ENCODE measurements around the gene KANSL1.
"Not testable (repeated sequence)": the region's sequence is repeated elsewhere in the genome, so short reads cannot be mapped to it uniquely, and the experiment has no call there.

The KANSL1 gene

DNA sequence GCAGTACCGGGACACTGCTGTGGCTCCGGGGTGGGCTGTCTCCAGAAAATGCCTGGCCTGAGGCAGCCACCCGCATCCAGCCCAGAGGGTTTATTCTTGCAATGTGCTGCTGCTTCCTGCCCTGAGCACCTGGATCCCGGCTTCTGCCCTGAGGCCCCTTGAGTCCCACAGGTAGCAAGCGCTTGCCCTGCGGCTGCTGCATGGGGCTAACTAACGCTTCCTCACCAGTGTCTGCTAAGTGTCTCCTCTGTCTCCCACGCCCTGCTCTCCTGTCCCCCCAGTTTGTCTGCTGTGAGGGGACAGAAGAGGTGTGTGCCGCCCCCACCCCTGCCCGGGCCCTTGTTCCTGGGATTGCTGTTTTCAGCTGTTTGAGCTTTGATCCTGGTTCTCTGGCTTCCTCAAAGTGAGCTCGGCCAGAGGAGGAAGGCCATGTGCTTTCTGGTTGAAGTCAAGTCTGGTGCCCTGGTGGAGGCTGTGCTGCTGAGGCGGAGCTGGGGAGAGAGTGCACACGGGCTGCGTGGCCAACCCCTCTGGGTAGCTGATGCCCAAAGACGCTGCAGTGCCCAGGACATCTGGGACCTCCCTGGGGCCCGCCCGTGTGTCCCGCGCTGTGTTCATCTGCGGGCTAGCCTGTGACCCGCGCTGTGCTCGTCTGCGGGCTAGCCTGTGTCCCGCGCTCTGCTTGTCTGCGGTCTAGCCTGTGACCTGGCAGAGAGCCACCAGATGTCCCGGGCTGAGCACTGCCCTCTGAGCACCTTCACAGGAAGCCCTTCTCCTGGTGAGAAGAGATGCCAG, 181.3 kb downstream of the KANSL1 start:
- no peak for DNase-seq

DNA sequence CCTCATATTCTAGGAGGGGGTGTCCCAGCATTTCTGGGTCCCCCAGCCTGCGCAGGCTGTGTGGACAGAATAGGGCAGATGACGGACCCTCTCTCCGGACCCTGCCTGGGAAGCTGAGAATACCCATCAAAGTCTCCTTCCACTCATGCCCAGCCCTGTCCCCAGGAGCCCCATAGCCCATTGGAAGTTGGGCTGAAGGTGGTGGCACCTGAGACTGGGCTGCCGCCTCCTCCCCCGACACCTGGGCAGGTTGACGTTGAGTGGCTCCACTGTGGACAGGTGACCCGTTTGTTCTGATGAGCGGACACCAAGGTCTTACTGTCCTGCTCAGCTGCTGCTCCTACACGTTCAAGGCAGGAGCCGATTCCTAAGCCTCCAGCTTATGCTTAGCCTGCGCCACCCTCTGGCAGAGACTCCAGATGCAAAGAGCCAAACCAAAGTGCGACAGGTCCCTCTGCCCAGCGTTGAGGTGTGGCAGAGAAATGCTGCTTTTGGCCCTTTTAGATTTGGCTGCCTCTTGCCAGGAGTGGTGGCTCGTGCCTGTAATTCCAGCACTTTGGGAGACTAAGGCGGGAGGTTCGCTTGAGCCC, 182.5 kb downstream of the KANSL1 start:
- DNase-seq, result no peak

DNA sequence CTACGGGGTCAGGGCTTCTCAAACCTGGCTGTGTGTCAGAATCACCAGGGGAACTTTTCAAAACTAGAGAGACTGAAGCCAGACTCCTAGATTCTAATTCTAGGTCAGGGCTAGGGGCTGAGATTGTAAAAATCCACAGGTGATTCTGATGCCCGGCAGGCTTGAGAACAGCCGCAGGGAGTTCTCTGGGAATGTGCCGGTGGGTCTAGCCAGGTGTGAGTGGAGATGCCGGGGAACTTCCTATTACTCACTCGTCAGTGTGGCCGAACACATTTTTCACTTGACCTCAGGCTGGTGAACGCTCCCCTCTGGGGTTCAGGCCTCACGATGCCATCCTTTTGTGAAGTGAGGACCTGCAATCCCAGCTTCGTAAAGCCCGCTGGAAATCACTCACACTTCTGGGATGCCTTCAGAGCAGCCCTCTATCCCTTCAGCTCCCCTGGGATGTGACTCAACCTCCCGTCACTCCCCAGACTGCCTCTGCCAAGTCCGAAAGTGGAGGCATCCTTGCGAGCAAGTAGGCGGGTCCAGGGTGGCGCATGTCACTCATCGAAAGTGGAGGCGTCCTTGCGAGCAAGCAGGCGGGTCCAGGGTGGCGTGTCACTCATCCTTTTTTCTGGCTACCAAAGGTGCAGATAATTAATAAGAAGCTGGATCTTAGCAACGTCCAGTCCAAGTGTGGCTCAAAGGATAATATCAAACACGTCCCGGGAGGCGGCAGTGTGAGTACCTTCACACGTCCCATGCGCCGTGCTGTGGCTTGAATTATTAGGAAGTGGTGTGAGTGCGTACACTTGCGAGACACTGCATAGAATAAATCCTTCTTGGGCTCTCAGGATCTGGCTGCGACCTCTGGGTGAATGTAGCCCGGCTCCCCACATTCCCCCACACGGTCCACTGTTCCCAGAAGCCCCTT, 183.3 kb downstream of the KANSL1 start:
- DNase-seq, result no peak

DNA sequence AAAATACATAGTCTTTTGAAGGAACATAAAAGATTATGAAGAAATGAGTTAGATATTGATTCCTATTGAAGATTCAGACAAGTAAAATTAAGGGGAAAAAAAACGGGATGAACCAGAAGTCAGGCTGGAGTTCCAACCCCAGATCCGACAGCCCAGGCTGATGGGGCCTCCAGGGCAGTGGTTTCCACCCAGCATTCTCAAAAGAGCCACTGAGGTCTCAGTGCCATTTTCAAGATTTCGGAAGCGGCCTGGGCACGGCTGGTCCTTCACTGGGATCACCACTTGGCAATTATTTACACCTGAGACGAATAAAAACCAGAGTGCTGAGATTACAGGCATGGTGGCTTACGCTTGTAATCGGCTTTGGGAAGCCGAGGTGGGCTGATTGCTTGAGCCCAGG, 184.6 kb downstream of the KANSL1 start:
- no peak for DNase-seq

DNA sequence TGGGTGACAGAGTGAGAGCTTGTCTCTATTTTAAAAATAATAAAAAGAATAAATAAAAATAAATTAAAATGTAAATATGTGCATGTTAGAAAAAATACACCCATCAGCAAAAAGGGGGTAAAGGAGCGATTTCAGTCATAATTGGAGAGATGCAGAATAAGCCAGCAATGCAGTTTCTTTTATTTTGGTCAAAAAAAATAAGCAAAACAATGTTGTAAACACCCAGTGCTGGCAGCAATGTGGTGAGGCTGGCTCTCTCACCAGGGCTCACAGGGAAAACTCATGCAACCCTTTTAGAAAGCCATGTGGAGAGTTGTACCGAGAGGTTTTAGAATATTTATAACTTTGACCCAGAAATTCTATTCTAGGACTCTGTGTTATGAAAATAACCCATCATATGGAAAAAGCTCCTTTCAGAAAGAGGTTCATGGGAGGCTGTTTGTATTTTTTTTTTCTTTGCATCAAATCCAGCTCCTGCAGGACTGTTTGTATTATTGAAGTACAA, 185.7 kb downstream of the KANSL1 start:
- no peak for DNase-seq

DNA sequence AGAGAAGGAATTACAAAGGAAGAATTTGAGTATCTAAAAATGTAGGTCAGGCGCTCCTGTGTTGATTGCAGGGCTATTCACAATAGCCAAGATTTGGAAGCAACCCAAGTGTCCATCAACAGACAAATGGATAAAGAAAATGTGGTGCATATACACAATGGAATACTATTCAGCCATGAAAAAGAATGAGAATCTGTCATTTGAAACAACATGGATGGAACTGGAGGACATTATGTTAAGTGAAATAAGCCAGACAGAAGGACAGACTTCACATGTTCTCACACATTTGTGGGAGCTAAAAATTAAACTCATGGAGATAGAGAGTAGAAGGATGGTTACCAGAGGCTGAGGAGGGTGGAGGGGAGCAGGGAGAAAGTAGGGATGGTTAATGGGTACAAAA, 187.1 kb downstream of the KANSL1 start:
- DNase-seq, result not testable (repeated sequence)

DNA sequence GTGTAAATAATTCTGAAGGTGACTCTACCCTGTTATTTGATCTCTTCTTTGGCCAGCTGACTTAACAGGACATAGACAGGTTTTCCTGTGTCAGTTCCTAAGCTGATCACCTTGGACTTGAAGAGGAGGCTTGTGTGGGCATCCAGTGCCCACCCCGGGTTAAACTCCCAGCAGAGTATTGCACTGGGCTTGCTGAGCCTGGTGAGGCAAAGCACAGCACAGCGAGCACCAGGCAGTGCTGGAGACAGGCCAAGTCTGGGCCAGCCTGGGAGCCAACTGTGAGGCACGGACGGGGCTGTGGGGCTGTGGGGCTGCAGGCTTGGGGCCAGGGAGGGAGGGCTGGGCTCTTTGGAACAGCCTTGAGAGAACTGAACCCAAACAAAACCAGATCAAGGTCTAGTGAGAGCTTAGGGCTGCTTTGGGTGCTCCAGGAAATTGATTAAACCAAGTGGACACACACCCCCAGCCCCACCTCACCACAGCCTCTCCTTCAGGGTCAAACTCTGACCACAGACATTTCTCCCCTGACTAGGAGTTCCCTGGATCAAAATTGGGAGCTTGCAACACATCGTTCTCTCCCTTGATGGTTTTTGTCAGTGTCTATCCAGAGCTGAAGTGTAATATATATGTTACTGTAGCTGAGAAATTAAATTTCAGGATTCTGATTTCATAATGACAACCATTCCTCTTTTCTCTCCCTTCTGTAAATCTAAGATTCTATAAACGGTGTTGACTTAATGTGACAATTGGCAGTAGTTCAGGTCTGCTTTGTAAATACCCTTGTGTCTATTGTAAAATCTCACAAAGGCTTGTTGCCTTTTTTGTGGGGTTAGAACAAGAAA, 189.1 kb downstream of the KANSL1 start:
- DNase-seq, result no peak

DNA sequence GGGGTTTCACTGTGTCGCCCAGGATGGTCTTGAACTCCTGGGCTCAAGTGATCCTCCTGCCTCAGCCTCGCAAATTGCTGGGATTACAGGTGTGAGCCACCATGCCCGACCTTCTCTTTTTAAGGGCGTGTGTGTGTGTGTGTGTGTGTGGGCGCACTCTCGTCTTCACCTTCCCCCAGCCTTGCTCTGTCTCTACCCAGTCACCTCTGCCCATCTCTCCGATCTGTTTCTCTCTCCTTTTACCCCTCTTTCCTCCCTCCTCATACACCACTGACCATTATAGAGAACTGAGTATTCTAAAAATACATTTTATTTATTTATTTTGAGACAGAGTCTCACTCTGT, 190.3 kb downstream of the KANSL1 start:
- DNase-seq, result no peak

DNA sequence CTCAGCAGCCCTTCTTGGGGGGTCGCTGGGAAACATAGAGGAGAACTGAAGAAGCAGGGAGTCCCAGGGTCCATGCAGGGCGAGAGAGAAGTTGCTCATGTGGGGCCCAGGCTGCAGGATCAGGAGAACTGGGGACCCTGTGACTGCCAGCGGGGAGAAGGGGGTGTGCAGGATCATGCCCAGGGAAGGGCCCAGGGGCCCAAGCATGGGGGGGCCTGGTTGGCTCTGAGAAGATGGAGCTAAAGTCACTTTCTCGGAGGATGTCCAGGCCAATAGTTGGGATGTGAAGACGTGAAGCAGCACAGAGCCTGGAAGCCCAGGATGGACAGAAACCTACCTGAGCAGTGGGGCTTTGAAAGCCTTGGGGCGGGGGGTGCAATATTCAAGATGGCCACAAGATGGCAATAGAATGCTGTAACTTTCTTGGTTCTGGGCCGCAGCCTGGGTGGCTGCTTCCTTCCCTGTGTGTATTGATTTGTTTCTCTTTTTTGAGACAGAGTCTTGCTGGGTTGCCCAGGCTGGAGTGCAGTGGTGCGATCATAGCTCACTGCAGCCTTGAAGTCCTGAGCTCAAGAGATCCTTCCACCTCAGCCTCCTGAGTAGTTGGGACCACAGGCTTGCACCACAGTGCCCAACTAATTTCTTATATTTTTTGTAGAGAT, 190.8 kb downstream of the KANSL1 start:
- peak; percentile 69 for DNase-seq

DNA sequence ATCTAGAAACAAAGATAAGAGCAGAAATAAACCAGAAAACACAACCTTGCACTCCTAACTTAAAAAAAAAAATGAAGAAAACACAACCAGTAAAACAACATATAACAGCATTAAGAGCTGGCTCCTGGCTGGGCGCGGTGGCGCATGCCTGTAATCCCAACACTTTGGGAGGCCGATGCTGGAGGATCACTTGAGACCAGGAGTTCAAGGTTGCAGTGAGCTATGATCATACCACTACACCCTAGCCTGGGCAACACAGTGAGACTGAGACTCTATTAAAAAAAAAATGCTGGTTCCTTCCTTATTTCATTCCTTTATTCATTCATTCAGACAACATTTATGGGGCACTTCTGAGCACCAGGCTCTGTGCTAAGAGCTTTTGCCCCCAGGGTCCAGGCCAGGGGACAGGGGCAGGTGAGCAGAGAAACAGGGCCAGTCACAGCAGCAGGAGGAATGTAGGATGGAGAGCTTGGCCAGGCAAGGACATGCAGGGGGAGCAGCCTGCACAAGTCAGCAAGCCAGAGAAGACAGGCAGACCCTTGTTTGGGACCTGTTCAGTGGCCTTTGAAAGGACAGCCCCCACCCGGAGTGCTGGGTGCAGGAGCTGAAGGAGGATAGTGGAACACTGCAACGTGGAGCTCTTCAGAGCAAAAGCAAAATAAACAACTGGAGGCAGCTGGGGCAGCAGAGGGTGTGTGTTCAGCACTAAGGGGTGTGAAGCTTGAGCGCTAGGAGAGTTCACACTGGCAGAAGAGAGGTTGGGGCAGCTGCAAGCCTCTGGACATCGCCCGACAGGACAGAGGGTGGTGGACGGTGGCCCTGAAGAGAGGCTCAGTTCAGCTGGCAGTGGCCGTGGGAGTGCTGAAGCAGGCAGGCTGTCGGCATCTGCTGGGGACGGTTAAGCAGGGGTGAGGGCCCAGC, 191.6 kb downstream of the KANSL1 start:
- no peak for DNase-seq

DNA sequence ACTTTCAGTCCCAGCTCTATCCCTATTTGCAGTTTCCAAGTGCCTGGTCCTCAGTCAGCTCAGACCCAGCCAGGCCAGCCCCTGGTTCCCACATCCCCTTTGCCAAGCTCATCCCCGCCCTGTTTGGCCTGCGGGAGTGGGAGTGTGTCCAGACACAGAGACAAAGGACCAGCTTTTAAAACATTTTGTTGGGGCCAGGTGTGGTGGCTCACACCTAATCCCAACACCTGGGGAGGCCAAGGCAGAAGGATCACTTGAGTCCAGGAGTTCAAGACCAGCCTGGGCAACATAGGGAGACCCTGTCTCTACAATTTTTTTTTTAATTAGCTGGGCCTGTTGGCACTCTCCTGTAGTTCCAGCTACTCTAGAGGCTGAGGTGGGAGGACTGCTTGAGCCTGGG, 192.5 kb downstream of the KANSL1 start:
- DNase-seq, result no peak

DNA sequence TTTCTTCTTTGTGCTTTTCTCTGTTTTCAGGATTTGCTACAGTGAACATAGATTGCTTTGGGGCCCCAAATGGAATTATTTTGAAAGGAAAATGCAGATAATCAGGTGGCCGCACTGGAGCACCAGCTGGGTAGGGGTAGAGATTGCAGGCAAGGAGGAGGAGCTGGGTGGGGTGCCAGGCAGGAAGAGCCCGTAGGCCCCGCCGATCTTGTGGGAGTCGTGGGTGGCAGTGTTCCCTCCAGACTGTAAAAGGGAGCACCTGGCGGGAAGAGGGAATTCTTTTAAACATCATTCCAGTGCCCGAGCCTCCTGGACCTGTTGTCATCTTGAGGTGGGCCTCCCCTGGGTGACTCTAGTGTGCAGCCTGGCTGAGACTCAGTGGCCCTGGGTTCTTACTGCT, 192.9 kb downstream of the KANSL1 start:
- DNase-seq, result no peak

DNA sequence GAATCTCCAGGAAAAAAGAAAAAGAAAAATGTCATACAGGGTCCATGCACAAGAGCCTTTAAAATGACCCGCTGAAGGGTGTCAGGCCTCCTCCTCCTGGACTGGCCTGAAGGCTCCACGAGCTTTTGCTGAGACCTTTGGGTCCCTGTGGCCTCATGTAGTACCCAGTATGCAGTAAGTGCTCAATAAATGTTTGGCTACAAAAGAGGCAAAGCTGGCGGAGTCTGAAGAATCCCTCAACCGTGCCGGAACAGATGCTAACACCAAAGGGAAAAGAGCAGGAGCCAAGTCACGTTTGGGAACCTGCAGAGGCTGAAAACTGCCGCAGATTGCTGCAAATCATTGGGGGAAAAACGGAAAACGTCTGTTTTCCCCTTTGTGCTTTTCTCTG, 193.3 kb downstream of the KANSL1 start:
- no peak for DNase-seq

DNA sequence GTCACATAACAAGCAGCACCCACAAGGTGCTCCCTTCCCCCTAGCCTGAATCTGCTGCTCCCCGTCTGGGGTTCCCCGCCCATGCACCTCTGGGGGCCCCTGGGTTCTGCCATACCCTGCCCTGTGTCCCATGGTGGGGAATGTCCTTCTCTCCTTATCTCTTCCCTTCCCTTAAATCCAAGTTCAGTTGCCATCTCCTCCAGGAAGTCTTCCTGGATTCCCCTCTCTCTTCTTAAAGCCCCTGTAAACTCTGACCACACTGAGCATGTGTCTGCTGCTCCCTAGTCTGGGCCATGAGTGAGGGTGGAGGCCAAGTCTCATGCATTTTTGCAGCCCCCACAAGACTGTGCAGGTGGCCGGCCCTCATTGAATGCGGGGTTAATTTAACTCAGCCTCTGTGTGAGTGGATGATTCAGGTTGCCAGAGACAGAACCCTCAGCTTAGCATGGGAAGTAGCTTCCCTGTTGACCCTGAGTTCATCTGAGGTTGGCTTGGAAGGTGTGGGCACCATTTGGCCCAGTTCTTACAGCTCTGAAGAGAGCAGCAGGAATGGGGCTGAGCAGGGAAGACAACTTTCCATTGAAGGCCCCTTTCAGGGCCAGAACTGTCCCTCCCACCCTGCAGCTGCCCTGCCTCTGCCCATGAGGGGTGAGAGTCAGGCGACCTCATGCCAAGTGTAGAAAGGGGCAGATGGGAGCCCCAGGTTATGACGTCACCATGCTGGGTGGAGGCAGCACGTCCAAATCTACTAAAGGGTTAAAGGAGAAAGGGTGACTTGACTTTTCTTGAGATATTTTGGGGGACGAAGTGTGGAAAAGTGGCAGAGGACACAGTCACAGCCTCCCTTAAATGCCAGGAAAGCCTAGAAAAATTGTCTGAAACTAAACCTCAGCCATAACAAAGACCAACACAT, 194.0 kb downstream of the KANSL1 start, which contains the start of gene STH:
TSS of gene STH (plus strand) at position 264 of the 913 bp plus-strand sequence. CDS start at position 294, 30 bp downstream.
- no peak for DNase-seq

DNA sequence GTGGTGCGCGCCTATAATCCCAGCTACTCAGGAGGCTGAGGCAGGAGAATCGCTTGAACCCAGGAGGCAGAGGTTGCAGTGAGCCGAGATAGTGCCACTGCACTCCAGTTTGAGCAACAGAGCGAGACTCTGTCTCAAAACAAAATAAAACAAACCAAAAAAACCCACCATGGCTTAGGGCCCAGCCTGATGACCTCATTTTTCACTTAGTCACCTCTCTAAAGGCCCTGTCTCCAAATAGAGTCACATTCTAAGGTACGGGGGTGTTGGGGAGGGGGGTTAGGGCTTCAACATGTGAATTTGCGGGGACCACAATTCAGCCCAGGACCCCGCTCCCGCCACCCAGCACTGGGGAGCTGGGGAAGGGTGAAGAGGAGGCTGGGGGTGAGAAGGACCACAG, 195.6 kb downstream of the KANSL1 start:
- no peak for DNase-seq

DNA sequence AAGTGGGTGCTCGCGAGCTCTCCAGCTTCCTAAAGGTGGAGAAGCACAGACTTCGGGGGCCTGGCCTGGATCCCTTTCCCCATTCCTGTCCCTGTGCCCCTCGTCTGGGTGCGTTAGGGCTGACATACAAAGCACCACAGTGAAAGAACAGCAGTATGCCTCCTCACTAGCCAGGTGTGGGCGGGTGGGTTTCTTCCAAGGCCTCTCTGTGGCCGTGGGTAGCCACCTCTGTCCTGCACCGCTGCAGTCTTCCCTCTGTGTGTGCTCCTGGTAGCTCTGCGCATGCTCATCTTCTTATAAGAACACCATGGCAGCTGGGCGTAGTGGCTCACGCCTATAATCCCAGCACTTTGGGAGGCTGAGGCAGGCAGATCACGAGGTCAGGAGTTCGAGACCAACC, 196.1 kb downstream of the KANSL1 start:
- no peak for DNase-seq

DNA sequence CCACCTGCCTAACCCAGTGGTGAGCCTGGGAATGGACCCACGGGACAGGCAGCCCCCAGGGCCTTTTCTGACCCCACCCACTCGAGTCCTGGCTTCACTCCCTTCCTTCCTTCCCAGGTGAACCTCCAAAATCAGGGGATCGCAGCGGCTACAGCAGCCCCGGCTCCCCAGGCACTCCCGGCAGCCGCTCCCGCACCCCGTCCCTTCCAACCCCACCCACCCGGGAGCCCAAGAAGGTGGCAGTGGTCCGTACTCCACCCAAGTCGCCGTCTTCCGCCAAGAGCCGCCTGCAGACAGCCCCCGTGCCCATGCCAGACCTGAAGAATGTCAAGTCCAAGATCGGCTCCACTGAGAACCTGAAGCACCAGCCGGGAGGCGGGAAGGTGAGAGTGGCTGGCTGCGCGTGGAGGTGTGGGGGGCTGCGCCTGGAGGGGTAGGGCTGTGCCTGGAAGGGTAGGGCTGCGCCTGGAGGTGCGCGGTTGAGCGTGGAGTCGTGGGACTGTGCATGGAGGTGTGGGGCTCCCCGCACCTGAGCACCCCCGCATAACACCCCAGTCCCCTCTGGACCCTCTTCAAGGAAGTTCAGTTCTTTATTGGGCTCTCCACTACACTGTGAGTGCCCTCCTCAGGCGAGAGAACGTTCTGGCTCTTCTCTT, 196.8 kb downstream of the KANSL1 start:
- no peak for DNase-seq

DNA sequence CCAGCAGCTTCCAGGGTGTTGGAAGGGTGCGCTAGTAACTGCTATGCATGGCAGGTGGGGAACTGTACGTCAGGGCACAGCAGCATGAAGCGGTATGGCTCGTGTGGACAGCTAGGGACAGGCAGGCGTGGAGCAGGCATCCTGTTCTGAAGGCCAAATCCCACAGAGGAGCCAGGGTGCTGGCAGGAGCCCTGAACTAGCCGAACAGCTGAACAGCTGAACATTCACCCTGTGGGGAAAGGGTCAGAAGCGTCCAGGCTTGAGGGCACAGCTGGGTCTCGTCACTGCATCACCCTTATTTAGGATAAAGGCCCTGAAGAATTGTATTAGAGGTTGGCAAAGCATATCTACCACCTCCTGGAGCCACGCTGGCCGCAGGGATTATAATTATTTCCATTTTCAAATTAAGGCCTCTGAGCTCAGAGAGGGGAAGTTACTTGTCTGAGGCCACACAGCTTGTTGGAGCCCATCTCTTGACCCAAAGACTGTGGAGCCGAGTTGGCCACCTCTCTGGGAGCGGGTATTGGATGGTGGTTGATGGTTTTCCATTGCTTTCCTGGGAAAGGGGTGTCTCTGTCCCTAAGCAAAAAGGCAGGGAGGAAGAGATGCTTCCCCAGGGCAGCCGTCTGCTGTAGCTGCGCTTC, 197.5 kb downstream of the KANSL1 start:
- no peak for DNase-seq

DNA sequence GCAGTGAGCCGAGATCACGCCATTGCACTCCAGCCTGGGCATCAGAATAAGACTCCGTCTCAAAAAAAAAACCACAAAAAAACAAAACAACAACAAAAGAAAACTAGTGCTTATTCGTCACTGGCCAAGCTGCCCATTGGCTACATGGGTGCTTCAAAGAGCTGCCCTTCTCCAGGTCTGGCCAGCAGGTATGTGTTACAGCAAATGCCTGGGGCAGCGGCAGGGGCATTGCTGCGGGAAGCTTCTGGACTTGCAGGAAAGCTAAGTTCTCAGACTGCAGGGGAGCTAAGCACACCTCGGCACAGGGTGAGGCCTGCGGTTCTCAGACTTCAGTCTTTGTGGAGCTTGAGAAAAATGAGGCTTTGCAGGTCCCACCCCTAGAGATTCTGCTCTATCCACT, 198.2 kb downstream of the KANSL1 start:
- no peak for DNase-seq
